Measurements from ENCODE around the gene PPM1N. TPM values are rescaled to one million over a fixed set of nuclear protein-coding genes. Genes with fewer than 3 reads are reported as not detected.
A peak's percentile ranks its signal among the peaks of the same experiment; 100 is the strongest.

Gene PPM1N
- total and polyA plus RNA-seq, 2 of the 13 experiments (the other 11 are each of a cell fraction or from before 2014, with no cell fraction given) = 0.31 to 1.8 TPM

DNA sequence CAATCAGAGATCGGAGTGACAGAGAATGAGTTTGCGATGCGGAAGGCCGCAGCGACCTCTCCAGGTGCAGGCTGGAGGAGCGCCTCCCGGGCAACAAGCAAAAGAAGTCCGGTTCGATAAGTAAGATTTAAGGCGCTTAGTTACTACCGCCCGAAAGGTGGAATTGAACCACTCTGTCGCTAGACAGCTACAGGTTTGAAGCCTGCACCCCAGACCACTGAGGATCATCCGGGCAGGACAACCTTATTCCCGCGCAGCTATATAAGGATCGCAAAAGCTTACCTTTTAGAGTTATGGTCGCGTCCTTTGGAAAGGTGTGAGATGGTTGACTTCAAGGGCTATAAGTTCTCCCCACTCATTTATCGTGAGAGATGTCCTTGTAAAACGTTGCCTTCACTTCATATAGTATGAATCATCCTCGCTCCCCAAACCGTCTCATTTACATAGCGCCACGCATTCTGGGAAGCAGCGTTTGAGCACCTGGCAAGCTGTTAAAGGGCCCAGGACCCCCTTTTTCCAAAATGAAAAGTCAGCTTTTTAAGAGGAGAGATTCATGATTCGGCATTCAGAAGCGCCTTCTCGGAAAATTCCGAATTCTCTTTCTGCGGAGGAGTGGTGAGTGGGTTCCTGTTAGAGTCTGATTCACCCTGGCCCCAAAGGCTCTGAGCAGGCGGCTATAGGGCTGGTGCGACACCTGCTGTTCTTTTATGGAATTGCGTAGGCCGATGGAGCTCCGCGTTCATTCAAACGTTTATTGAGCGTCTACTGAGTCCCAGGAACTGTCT, 19.6 kb upstream of the PPM1N start (continued):
- TF ChIP-seq, protein P1, sequence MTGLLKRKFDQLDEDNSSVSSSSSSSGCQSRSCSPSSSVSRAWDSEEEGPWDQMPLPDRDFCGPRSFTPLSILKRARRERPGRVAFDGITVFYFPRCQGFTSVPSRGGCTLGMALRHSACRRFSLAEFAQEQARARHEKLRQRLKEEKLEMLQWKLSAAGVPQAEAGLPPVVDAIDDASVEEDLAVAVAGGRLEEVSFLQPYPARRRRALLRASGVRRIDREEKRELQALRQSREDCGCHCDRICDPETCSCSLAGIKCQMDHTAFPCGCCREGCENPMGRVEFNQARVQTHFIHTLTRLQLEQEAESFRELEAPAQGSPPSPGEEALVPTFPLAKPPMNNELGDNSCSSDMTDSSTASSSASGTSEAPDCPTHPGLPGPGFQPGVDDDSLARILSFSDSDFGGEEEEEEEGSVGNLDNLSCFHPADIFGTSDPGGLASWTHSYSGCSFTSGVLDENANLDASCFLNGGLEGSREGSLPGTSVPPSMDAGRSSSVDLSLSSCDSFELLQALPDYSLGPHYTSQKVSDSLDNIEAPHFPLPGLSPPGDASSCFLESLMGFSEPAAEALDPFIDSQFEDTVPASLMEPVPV (CRISPR knock-in tag; IDR thresholded peaks at IDR 0.05) = no peak
- TF ChIP-seq SALL2 (CRISPR knock-in tag; IDR thresholded peaks at IDR 0.05) = peak; percentile 93
- TF ChIP-seq GMEB1 (CRISPR knock-in tag; IDR thresholded peaks at IDR 0.05; ENCODE audit: borderline replicate concordance) = peak; percentile 67; the same call in 1 of the 2 replicates
- TF ChIP-seq TRAFD1 (CRISPR knock-in tag; IDR thresholded peaks at IDR 0.05; ENCODE audit: borderline replicate concordance) = 0 out of 2 replicates have a peak, but pooled peaks have one; percentile 36
- no peak for TF ChIP-seq ZNF432 (CRISPR knock-in tag; IDR thresholded peaks at IDR 0.05; ENCODE audit: borderline replicate concordance)
- no peak for TF ChIP-seq KAT2B (IDR thresholded peaks at IDR 0.05; ENCODE audit: borderline replicate concordance, low read depth, low read length)
- no peak for TF ChIP-seq ZC3H4 (CRISPR knock-in tag; IDR thresholded peaks at IDR 0.05; ENCODE audit: borderline replicate concordance)
- 0 out of 4 replicates have a peak, but pooled peaks of 1 of the 2 experiments have one; percentile 26 for TF ChIP-seq NR2F1 (CRISPR knock-in tag; IDR thresholded peaks at IDR 0.05)
- peak; percentile 50; the same call in 1 of the 2 replicates for TF ChIP-seq ZNF724P (CRISPR knock-in tag; IDR thresholded peaks at IDR 0.05; ENCODE audit: borderline replicate concordance)
- 0 out of 2 replicates have a peak, but pooled peaks have one; percentile 25 for TF ChIP-seq ZNF335 (CRISPR knock-in tag; IDR thresholded peaks at IDR 0.05)
- TF ChIP-seq, protein P2, sequence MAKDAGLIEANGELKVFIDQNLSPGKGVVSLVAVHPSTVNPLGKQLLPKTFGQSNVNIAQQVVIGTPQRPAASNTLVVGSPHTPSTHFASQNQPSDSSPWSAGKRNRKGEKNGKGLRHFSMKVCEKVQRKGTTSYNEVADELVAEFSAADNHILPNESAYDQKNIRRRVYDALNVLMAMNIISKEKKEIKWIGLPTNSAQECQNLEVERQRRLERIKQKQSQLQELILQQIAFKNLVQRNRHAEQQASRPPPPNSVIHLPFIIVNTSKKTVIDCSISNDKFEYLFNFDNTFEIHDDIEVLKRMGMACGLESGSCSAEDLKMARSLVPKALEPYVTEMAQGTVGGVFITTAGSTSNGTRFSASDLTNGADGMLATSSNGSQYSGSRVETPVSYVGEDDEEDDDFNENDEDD (CRISPR knock-in tag; IDR thresholded peaks at IDR 0.05; ENCODE audit: borderline replicate concordance) = peak; percentile 23; the same call in 1 of the 2 replicates
- TF ChIP-seq BCL6 (CRISPR knock-in tag; IDR thresholded peaks at IDR 0.05) = no peak
- no peak for TF ChIP-seq SRY (CRISPR knock-in tag; IDR thresholded peaks at IDR 0.05)
- peak; percentile 36; the same call in 1 of the 2 replicates for TF ChIP-seq SUZ12 (IDR thresholded peaks at IDR 0.05; ENCODE audit: low read depth, low read length)
- TF ChIP-seq ZNF337 (CRISPR knock-in tag; IDR thresholded peaks at IDR 0.05; ENCODE audit: borderline replicate concordance, low read depth) = 0 out of 2 replicates have a peak, but pooled peaks have one; percentile 29
- peak; percentile 68 for TF ChIP-seq ZNF629 (CRISPR knock-in tag; conservative IDR thresholded peaks at IDR 0.05)
